ENCODE data around the gene TBC1D22A. TPM values are rescaled to one million over a fixed set of nuclear protein-coding genes. Genes with fewer than 3 reads are reported as not detected.

TBC1D22A gene
- total and polyA plus RNA-seq, 10 of the 15 experiments (the other 5 are each of a cell fraction or from before 2014, with no cell fraction given) = 0.63 to 44.7 (median 27.4) TPM

DNA sequence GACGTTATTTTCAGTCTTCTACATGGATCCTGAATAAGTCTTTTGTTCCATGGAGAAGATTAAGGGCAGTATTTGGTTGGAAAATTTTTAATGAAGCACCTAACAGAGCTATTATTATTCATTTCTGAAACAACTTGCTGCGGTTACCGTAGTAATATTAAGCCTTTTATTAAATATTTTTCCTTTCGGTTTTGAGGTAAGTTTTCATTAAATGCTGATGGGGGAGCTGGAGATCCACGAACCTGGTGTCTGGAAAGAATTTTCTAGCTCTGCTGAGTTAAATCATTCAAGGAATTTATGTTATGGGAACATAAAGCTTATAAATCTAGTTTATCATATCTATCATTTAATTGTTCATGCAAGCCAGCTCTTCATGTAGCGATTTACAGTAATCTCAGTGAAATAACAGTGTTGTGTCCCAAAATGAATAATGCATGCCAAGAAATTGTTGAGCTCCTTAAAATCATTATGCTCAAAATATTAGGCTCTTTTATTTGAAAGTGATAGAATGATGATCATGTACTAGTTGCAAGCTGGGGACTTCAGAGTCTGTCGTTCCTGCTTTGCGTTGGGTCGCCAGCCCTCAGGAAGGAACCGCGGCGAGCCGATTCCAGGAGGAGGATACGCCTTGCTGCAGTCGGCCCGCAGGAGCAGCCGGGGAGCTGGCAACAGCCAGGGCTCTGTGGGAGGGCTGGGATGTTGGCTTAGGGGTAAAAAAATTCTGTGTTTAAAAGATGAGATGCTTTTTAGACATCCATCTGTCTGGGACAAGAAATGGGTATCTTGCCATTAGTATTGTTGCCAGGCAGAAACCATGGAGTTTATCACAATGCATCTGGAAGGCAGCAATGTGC is 83.1 kb downstream of the TBC1D22A start:
- Histone ChIP-seq H3K27me3 (replicated peaks in 1 of 2; ENCODE audit: control insufficient read depth in 2 of 2, insufficient read depth in 2 of 2, low read length in 1 of 2) (no peaks in the 10 kb centered on the region), H2AFZ (ENCODE audit: control insufficient read depth, low read depth, low read length) (no peak overlapping the region), H3K4me2 (ENCODE audit: control insufficient read depth, insufficient read depth) (no peak overlapping the region), H3K79me2 (ENCODE audit: control insufficient read depth, insufficient read depth, low read length) (no peaks in the 10 kb centered on the region; the same call in 1 of the 2 replicates), H3K4me3 (no peak overlapping the region), H3K4me1 (ENCODE audit: control insufficient read depth, insufficient read depth, low read length) (no peaks in the 10 kb centered on the region), H3K9me3 (replicated peaks; ENCODE audit: control insufficient read depth, insufficient read depth, low read length) (no peaks in the 10 kb centered on the region), H4K20me1 (ENCODE audit: control insufficient read depth, insufficient read depth) (no peaks in the 10 kb centered on the region; the same call in none of the 2 replicates), H3K9ac (ENCODE audit: control insufficient read depth, insufficient read depth, low read length) (no peak overlapping the region), H3K27ac (ENCODE audit: control insufficient read depth, insufficient read depth) (no peak overlapping the region), H3K36me3 (ENCODE audit: control insufficient read depth in 2 of 2, insufficient read depth in 2 of 2, low read length in 1 of 2) (peaks cover 10 to 23% of the 10 kb centered on the region in 2 experiments)
- DNase-seq (ENCODE audit: low read depth, low spot score) (no peak), ATAC-seq (no peak), FAIRE-seq (no peak)
- intact Hi-C loops (cut with micrococcal nuclease; ENCODE audit: unreplicated experiment) = no loop called here
- in situ Hi-C loops (cut with MboI) = no loop called here
- no TSS peak for BruUV-seq (replicated peaks)
- ChIA-PET POLR2A (no interaction called here), RAD21 (ENCODE audit: unreplicated experiment) (no interaction called here), SMC1A (ENCODE audit: uncharacterized antibody, unreplicated experiment) (no interaction called here), CTCF (interaction anchor here (1.1 kb wide), 1 partner anchor 47 kb away, joined by 3 read pairs; no protein-coding TSS in a partner anchor)
- TF ChIP-seq, protein P1, sequence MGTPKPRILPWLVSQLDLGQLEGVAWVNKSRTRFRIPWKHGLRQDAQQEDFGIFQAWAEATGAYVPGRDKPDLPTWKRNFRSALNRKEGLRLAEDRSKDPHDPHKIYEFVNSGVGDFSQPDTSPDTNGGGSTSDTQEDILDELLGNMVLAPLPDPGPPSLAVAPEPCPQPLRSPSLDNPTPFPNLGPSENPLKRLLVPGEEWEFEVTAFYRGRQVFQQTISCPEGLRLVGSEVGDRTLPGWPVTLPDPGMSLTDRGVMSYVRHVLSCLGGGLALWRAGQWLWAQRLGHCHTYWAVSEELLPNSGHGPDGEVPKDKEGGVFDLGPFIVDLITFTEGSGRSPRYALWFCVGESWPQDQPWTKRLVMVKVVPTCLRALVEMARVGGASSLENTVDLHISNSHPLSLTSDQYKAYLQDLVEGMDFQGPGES (IDR thresholded peaks at IDR 0.05) = no peak
- no peak for TF ChIP-seq CEBPB (IDR thresholded peaks at IDR 0.05; ENCODE audit: borderline replicate concordance in 1 of 2, low read depth in 2 of 2, low read length in 2 of 2)
- TF ChIP-seq ESRRA (IDR thresholded peaks at IDR 0.05; ENCODE audit: low read length) = no peak
- TF ChIP-seq KLF5 (IDR thresholded peaks at IDR 0.05; ENCODE audit: partially characterized antibody) = no peak
- no peak for TF ChIP-seq NFXL1 (IDR thresholded peaks at IDR 0.05; ENCODE audit: borderline replicate concordance)
- TF ChIP-seq, protein P2, sequence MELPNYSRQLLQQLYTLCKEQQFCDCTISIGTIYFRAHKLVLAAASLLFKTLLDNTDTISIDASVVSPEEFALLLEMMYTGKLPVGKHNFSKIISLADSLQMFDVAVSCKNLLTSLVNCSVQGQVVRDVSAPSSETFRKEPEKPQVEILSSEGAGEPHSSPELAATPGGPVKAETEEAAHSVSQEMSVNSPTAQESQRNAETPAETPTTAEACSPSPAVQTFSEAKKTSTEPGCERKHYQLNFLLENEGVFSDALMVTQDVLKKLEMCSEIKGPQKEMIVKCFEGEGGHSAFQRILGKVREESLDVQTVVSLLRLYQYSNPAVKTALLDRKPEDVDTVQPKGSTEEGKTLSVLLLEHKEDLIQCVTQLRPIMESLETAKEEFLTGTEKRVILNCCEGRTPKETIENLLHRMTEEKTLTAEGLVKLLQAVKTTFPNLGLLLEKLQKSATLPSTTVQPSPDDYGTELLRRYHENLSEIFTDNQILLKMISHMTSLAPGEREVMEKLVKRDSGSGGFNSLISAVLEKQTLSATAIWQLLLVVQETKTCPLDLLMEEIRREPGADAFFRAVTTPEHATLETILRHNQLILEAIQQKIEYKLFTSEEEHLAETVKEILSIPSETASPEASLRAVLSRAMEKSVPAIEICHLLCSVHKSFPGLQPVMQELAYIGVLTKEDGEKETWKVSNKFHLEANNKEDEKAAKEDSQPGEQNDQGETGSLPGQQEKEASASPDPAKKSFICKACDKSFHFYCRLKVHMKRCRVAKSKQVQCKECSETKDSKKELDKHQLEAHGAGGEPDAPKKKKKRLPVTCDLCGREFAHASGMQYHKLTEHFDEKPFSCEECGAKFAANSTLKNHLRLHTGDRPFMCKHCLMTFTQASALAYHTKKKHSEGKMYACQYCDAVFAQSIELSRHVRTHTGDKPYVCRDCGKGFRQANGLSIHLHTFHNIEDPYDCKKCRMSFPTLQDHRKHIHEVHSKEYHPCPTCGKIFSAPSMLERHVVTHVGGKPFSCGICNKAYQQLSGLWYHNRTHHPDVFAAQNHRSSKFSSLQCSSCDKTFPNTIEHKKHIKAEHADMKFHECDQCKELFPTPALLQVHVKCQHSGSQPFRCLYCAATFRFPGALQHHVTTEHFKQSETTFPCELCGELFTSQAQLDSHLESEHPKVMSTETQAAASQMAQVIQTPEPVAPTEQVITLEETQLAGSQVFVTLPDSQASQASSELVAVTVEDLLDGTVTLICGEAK (IDR thresholded peaks at IDR 0.05; ENCODE audit: borderline replicate concordance) = no peak
- 93% methylated on average over 17 of the region's 17 CpGs for WGBS (ENCODE audit: insufficient coverage, insufficient replicate concordance, low lambda C conversion rate, missing lambda C conversion rate)

Measured in GM12878 (cell line).